ENCODE data around the gene TRIB2.

GRCh38 chr2:12686708-12687283 lies 29.9 kb upstream of the TRIB2 start:
- TF ChIP-seq YY1 (IDR thresholded peaks at IDR 0.05; ENCODE audit: insufficient read depth, insufficient read length) (no peak), SUZ12 (IDR thresholded peaks at IDR 0.05; ENCODE audit: extremely low read depth, insufficient read depth, insufficient read length) (no peak), ZNF274 (IDR thresholded peaks at IDR 0.05; ENCODE audit: low read depth, low read length) (no peak)

Data from NT2/D1 (cell line).